IMR-90 (cell line): ENCODE measurements around the gene CNKSR3. TPM values are rescaled to one million over a fixed set of nuclear protein-coding genes. Genes with fewer than 3 reads are reported as not detected.

Experiments
- ATAC-seq: fragments of 200-7000 bp; cut with Tn5 transposase; 2 replicates; pipeline ENCODE4 v1.9.1; 2020; ENCODE audit warnings: low read depth, mild to moderate bottlenecking, moderate library complexity
- BruUV-seq: library from RNA; stranded (reverse); fragments of 400-500 nt; replicated peaks from 2 replicates; lab custom pipeline; 2021; lab: Mats Ljungman, UMichigan
- CTCF ChIA-PET: fragments of 300-600 bp; formaldehyde crosslinking; extraction: SDS; loops from one replicate; lab custom pipeline; 2021; ENCODE audit warnings: antibody characterized with exemption; lab: Yijun Ruan, JAX
- POLR2A ChIA-PET: fragments of 300-600 bp; sonication (Branson Sonifier 250); formaldehyde crosslinking; loops from one replicate; lab custom pipeline; 2022; ENCODE audit warnings: antibody characterized with exemption; ENCODE audit not compliant: unreplicated experiment; lab: Charles Lee
- DNase-seq: peaks from one replicate; pipeline ENCODE4 v3.0.0; 2013
- H2AFZ ChIP-seq: replicated peaks from 2 replicates; pipeline ENCODE3; 2013; ENCODE audit warnings: low read length, mild to moderate bottlenecking; ENCODE audit not compliant: poor library complexity
- H2AK5ac ChIP-seq: 2 replicates; pipeline ENCODE4 v1.6.1; 2013; ENCODE audit warnings: low read depth, low read length, inconsistent platforms
- H2AK9ac ChIP-seq: replicated peaks from 2 replicates; pipeline ENCODE3; 2013; ENCODE audit warnings: mild to moderate bottlenecking, low read depth, low read length, moderate library complexity; ENCODE audit not compliant: poor library complexity
- H2BK120ac ChIP-seq: 2 replicates; pipeline ENCODE4 v1.6.1; 2013; ENCODE audit warnings: low read depth, low read length, inconsistent platforms
- H2BK15ac ChIP-seq: 3 replicates; pipeline ENCODE4 v1.6.1; 2013; ENCODE audit warnings: low read depth, low read length, inconsistent platforms
- H2BK20ac ChIP-seq: 2 replicates; pipeline ENCODE4 v1.6.1; 2013; ENCODE audit warnings: low read depth, mild to moderate bottlenecking, inconsistent platforms, low read length, moderate library complexity
- H2BK5ac ChIP-seq: 2 replicates; pipeline ENCODE4 v1.6.1; 2013; ENCODE audit warnings: mild to moderate bottlenecking, low read depth, low read length, inconsistent platforms; ENCODE audit not compliant: poor library complexity, severe bottlenecking
- H3K14ac ChIP-seq: replicated peaks from 2 replicates; pipeline ENCODE4 v1.6.1; 2013; ENCODE audit warnings: low read depth, low read length, inconsistent platforms
- H3K18ac ChIP-seq: 2 replicates; pipeline ENCODE4 v1.6.1; 2013; ENCODE audit warnings: low read depth, low read length, control low read depth
- H3K23ac ChIP-seq: 2 replicates; pipeline ENCODE4 v1.6.1; 2013; ENCODE audit warnings: low read depth, low read length, inconsistent platforms
- H3K27ac ChIP-seq: 2 replicates; pipeline ENCODE4 v1.5.1; 2013; ENCODE audit warnings: mild to moderate bottlenecking, control low read depth, low read length; ENCODE audit not compliant: insufficient read depth
- H3K27me3 ChIP-seq: 2 replicates; pipeline ENCODE4 v1.6.1; 2013; ENCODE audit warnings: low read length; ENCODE audit not compliant: control insufficient read depth, insufficient read depth
- H3K36me3 ChIP-seq: 2 replicates; pipeline ENCODE4 v1.6.1; 2013; ENCODE audit warnings: low read length, mixed read lengths; ENCODE audit not compliant: control insufficient read depth, insufficient read depth
- H3K4ac ChIP-seq: 2 replicates; pipeline ENCODE4 v1.6.1; 2013; ENCODE audit warnings: low read depth, low read length, inconsistent platforms
- H3K4me1 ChIP-seq: 2 replicates; pipeline ENCODE4 v1.6.1; 2013; ENCODE audit warnings: low read length, mixed read lengths; ENCODE audit not compliant: control insufficient read depth, insufficient read depth
- H3K4me2 ChIP-seq: 2 replicates; pipeline ENCODE4 v1.6.1; 2013; ENCODE audit warnings: low read depth, mild to moderate bottlenecking, control low read depth, low read length, moderate library complexity
- H3K4me3 ChIP-seq: 2 replicates; pipeline ENCODE4 v1.5.1; 2013; ENCODE audit warnings: low read depth, mild to moderate bottlenecking, control low read depth, low read length, moderate library complexity; ENCODE audit not compliant: insufficient read depth
- H3K56ac ChIP-seq: 2 replicates; pipeline ENCODE4 v1.6.1; 2013; ENCODE audit warnings: low read length, inconsistent platforms; ENCODE audit not compliant: insufficient read depth; ENCODE audit errors: extremely low read depth
- H3K79me1 ChIP-seq, 2 experiments: 2 replicates each; pipeline ENCODE4 v1.6.1; 2013; ENCODE audit warnings: low read length in 2 of 2, inconsistent platforms in 1 of 2, low read depth in 1 of 2
- H3K9ac ChIP-seq: 2 replicates; pipeline ENCODE4 v1.6.1; 2013; ENCODE audit warnings: low read depth, low read length, control low read depth
- H3K9me1 ChIP-seq: 2 replicates; pipeline ENCODE4 v1.6.1; 2013; ENCODE audit warnings: low read length, inconsistent platforms; ENCODE audit not compliant: insufficient read depth
- H3K9me3 ChIP-seq: 2 replicates; pipeline ENCODE4 v1.6.1; 2013; ENCODE audit warnings: low read length; ENCODE audit not compliant: control insufficient read depth, insufficient read depth
- H4K20me1 ChIP-seq: 2 replicates; pipeline ENCODE4 v1.6.1; 2013; ENCODE audit warnings: low read length, inconsistent platforms; ENCODE audit not compliant: insufficient read depth
- H4K5ac ChIP-seq: 2 replicates; pipeline ENCODE4 v1.6.1; 2013; ENCODE audit warnings: mild to moderate bottlenecking, low read depth, low read length, control low read depth
- H4K8ac ChIP-seq, 2 experiments: 2 replicates each; pipeline ENCODE4 v1.6.1; 2013; ENCODE audit warnings: low read depth in 2 of 2, low read length in 2 of 2, control low read depth in 1 of 2, inconsistent platforms in 1 of 2
- H4K91ac ChIP-seq: 2 replicates; pipeline ENCODE4 v1.6.1; 2013; ENCODE audit warnings: low read depth, low read length, inconsistent platforms; ENCODE audit not compliant: insufficient read depth
- BHLHE40 ChIP-seq: fragments of 150-350 bp; IDR thresholded peaks from 2 replicates; pipeline ENCODE4 v1.6.1; 2016; ENCODE audit warnings: mild to moderate bottlenecking, low read depth, low read length
- CHD1 ChIP-seq: IDR thresholded peaks from 2 replicates; pipeline ENCODE4 v1.6.1; 2012; ENCODE audit warnings: low read depth, low read length, improper control_type of control experiment
- CTCF ChIP-seq: conservative IDR thresholded peaks from 2 replicates; pipeline ENCODE4 v1.5.1; 2012; ENCODE audit warnings: mild to moderate bottlenecking, low read depth, low read length, improper control_type of control experiment
- FOS ChIP-seq: fragments of 150-350 bp; IDR thresholded peaks from 2 replicates; pipeline ENCODE4 v1.6.1; 2016; ENCODE audit warnings: low read depth, low read length
- MAFK ChIP-seq: IDR thresholded peaks from 2 replicates; pipeline ENCODE4 v1.6.1; 2012; ENCODE audit warnings: low read depth, low read length, improper control_type of control experiment
- MAZ ChIP-seq: IDR thresholded peaks from 2 replicates; pipeline ENCODE4 v1.6.1; 2012; ENCODE audit warnings: low read depth, mild to moderate bottlenecking, low read length, improper control_type of control experiment, moderate library complexity, borderline replicate concordance
- NFE2L2 ChIP-seq: fragments of 150-350 bp; IDR thresholded peaks from 2 replicates; pipeline ENCODE4 v1.6.1; 2016; ENCODE audit warnings: low read depth, mild to moderate bottlenecking, low read length
- POLR2A ChIP-seq: IDR thresholded peaks from 2 replicates; pipeline ENCODE4 v1.6.1; 2012; ENCODE audit warnings: mild to moderate bottlenecking, low read depth, low read length
- RAD21 ChIP-seq: IDR thresholded peaks from 2 replicates; pipeline ENCODE4 v1.6.1; 2012; ENCODE audit warnings: low read length, improper control_type of control experiment
- RCOR1 ChIP-seq: IDR thresholded peaks from 2 replicates; pipeline ENCODE4 v1.6.1; 2012; ENCODE audit warnings: mild to moderate bottlenecking, low read length, improper control_type of control experiment; ENCODE audit not compliant: insufficient replicate concordance
- RFX5 ChIP-seq: IDR thresholded peaks from 2 replicates; pipeline ENCODE4 v1.8.0; 2012; ENCODE audit warnings: low read depth, mild to moderate bottlenecking, low read length, moderate library complexity
- SMC3 ChIP-seq: fragments of 150-350 bp; IDR thresholded peaks from 2 replicates; pipeline ENCODE4 v1.6.1; 2016; ENCODE audit warnings: low read depth, mild to moderate bottlenecking, antibody characterized with exemption, low read length, moderate library complexity
- WGBS, 2 experiments: methylation state at CpG; one replicate each; pipeline versions ENCODE4 v1.1.5 to v1.1.7; 2013; ENCODE audit warnings: missing lambda C conversion rate in 2 of 2; ENCODE audit not compliant: insufficient read length in 1 of 2; ENCODE audit errors: extremely low coverage in 2 of 2; 5-methylcytosine and 5-hydroxymethylcytosine counted together
- dilution Hi-C: fragments of 300-500 bp; cut with HindIII; formaldehyde crosslinking; loops from one replicate; pipeline ENCODE4 v1.14.3; 2018; ENCODE audit warnings: low sequenced_read_pairs; ENCODE audit not compliant: unreplicated experiment
- in situ Hi-C: fragments of 300-500 bp; cut with MboI; formaldehyde crosslinking; loops from 3 replicates; pipeline ENCODE4 v1.14.3; 2019; ENCODE audit warnings: low sequenced_read_pairs, inconsistent platforms, mixed read lengths
- intact Hi-C: fragments of 100-400 bp; cut with micrococcal nuclease; formaldehyde crosslinking; loops from 2 replicates; pipeline ENCODE4 v1.10.0; 2022
- polyA plus RNA-seq, 3 experiments: library from polyadenylated mRNA; depleted of rRNA; stranded (reverse); fragments of >200 nt; gene quantifications; 2 replicates each; pipeline ENCODE4 v1.2.3, GENCODE V29; 2012; ENCODE audit warnings: low replicate concordance in 1 of 3
- total RNA-seq: library from RNA; depleted of rRNA; stranded (reverse); fragments of >200 nt; gene quantifications from 2 replicates; pipeline ENCODE4 v1.2.3, GENCODE V29; 2012
- TF ChIP-seq, protein P1 (sequence below): fragments of 150-350 bp; IDR thresholded peaks from 2 replicates; pipeline ENCODE4 v1.6.1; 2017; ENCODE audit warnings: mild to moderate bottlenecking, antibody characterized with exemption, low read length, low read depth
- TF ChIP-seq, protein P2 (sequence below): fragments of 150-350 bp; IDR thresholded peaks from 2 replicates; pipeline ENCODE4 v1.6.1; 2016; ENCODE audit warnings: low read depth, mild to moderate bottlenecking, low read length, moderate library complexity, borderline replicate concordance

The CNKSR3 gene
- total and polyA plus RNA-seq, 2 of the 4 experiments (the other 2 are of a cell fraction): 6.7 to 15.8 TPM

GRCh38 chr6:154390034-154390433 lies 120.5 kb downstream of the CNKSR3 start:
- Histone ChIP-seq H4K5ac (no peak overlapping the region), H2AK9ac (no peak overlapping the region), H3K18ac (no peak overlapping the region), H3K4ac (peak overlapping the region; percentile 79), H4K20me1 (peaks cover 4% of the 10 kb centered on the region; the same call in 1 of the 2 replicates), H3K14ac (peak overlapping the region; percentile 74), H3K79me1 (no peaks in the 10 kb centered on the region), H3K9ac (no peak overlapping the region), H2BK120ac (peak overlapping the region; percentile 78), H3K4me1 (peaks cover 9% of the 10 kb centered on the region), H2AK5ac (peak overlapping the region; percentile 65; the same call in 1 of the 2 replicates), H4K91ac (peak overlapping the region; percentile 62), H3K9me1 (peaks cover 9% of the 10 kb centered on the region; the same call in 1 of the 2 replicates), H3K36me3 (no peaks in the 10 kb centered on the region; the same call in 1 of the 2 replicates), H2BK20ac (peak overlapping the region; percentile 46), H3K9me3 (peaks cover 4% of the 10 kb centered on the region; the same call in 1 of the 2 replicates), H2AFZ (peak overlapping the region; percentile 34), H3K56ac (no peak overlapping the region), H2BK15ac (peak overlapping the region; percentile 91; the same call in 1 of the 3 replicates), H3K4me3 (no peak overlapping the region), H4K8ac (peak overlapping the region; percentile 57 to 75; a peak in 2 of 4 replicates), H2BK5ac (no peak overlapping the region), H3K4me2 (no peak overlapping the region), H3K23ac (no peak overlapping the region), H3K27me3 (no peaks in the 10 kb centered on the region), H3K27ac (no peak overlapping the region)
- no CpG with 5 or more reads among the region's 1 CpG for WGBS, 2 experiments
- no TSS peak for BruUV-seq
- DNase-seq (no peak), ATAC-seq (no peak)
- in situ Hi-C loops: no loop called here
- CTCF ChIA-PET: no interaction called here
- dilution Hi-C loops: no loop called here
- intact Hi-C loops: no loop called here
- TF ChIP-seq CTCF: no peak
- no peak for TF ChIP-seq MAZ
- TF ChIP-seq RCOR1: no peak
- TF ChIP-seq CHD1: no peak
- no peak for TF ChIP-seq RAD21
- no peak for TF ChIP-seq BHLHE40
- TF ChIP-seq FOS: no peak
- TF ChIP-seq RFX5: no peak
- no peak for TF ChIP-seq NFE2L2
- TF ChIP-seq POLR2A: no peak
- TF ChIP-seq MAFK: no peak
- no peak for TF ChIP-seq SMC3
- TF ChIP-seq, protein P1, sequence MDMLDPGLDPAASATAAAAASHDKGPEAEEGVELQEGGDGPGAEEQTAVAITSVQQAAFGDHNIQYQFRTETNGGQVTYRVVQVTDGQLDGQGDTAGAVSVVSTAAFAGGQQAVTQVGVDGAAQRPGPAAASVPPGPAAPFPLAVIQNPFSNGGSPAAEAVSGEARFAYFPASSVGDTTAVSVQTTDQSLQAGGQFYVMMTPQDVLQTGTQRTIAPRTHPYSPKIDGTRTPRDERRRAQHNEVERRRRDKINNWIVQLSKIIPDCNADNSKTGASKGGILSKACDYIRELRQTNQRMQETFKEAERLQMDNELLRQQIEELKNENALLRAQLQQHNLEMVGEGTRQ: no peak
- TF ChIP-seq, protein P2, sequence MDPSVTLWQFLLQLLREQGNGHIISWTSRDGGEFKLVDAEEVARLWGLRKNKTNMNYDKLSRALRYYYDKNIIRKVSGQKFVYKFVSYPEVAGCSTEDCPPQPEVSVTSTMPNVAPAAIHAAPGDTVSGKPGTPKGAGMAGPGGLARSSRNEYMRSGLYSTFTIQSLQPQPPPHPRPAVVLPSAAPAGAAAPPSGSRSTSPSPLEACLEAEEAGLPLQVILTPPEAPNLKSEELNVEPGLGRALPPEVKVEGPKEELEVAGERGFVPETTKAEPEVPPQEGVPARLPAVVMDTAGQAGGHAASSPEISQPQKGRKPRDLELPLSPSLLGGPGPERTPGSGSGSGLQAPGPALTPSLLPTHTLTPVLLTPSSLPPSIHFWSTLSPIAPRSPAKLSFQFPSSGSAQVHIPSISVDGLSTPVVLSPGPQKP: no peak
- POLR2A ChIA-PET: no interaction called here
